Measurements from ENCODE around the gene CDH8.
A peak's percentile ranks its signal among the peaks of the same experiment; 100 is the strongest.

GRCh38 chr16:62077998-62078397, 41.8 kb upstream of the CDH8 start:
- TF ChIP-seq CTCF (IDR thresholded peaks at IDR 0.05; ENCODE audit: poor library complexity) (peak; percentile 23), EZH2 (IDR thresholded peaks at IDR 0.05; ENCODE audit: borderline replicate concordance) (no peak), EZH2phosphoT487 (IDR thresholded peaks at IDR 0.05; ENCODE audit: low read depth, severe bottlenecking, unreplicated experiment) (no peak)

All from hepatocyte (in vitro differentiated cells).